SK-N-SH (cell line): ENCODE measurements around the gene C1QTNF2. TPM values are rescaled to one million over a fixed set of nuclear protein-coding genes. Genes with fewer than 3 reads are reported as not detected.

Experiments used
- CTCF ChIA-PET: fragments of 300-600, 350-600 bp; formaldehyde crosslinking; extraction: SDS; loops from one replicate; lab custom pipeline; 2021; lab: Yijun Ruan, JAX
- POLR2A ChIA-PET: fragments of 350-600 bp; sonication (Branson Sonifier 250); formaldehyde crosslinking; extraction: SDS; loops from one replicate; lab custom pipeline; 2020; ENCODE audit warnings: antibody characterized with exemption, inconsistent platforms; lab: Yijun Ruan, JAX
- DNase-seq: peaks from one replicate; pipeline ENCODE4 v3.0.0; 2012
- H2AFZ ChIP-seq: fragments of 200-600 bp; sonication (generic); 2 replicates; pipeline ENCODE4 v1.8.1; 2016; ENCODE audit warnings: antibody characterized with exemption, mild to moderate bottlenecking, low read depth
- H3F3A ChIP-seq: fragments of 200-600 bp; sonication (generic); replicated peaks from 2 replicates; pipeline ENCODE3; 2016; ENCODE audit warnings: antibody characterized with exemption, mild to moderate bottlenecking; ENCODE audit not compliant: insufficient read depth
- H3K27ac ChIP-seq, 2 experiments: fragments of 200-500 bp in 1 of 2; fragments of 200-600 bp in 1 of 2; sonication (Bioruptor generic) in 1 of 2; sonication (generic), shearing (Covaris generic) in 1 of 2; 2 replicates each; pipeline versions ENCODE4 v1.5.1 to v1.6.1; 2014 to 2016; ENCODE audit warnings: low read depth in 2 of 2, inconsistent platforms in 1 of 2, low read length in 1 of 2, mild to moderate bottlenecking in 1 of 2, mixed read lengths in 1 of 2
- H3K27me3 ChIP-seq: fragments of 200-600 bp; sonication (generic), shearing (Covaris generic); 2 replicates; pipeline ENCODE4 v1.6.1; 2016; ENCODE audit warnings: mixed run types; ENCODE audit not compliant: insufficient read depth
- H3K36me3 ChIP-seq, 2 experiments: fragments of 200-500 bp in 1 of 2; fragments of 200-600 bp in 1 of 2; sonication (Bioruptor generic) in 1 of 2; sonication (generic) in 1 of 2; replicated peaks in 1 of 2; 2 replicates each; pipeline versions ENCODE3 to v1.5.1; 2014 to 2016; ENCODE audit warnings: low read length in 1 of 2, mild to moderate bottlenecking in 1 of 2; ENCODE audit not compliant: insufficient read depth in 2 of 2, control insufficient read depth in 1 of 2
- H3K4me1 ChIP-seq, 2 experiments: fragments of 200-500 bp in 1 of 2; fragments of 200-600 bp in 1 of 2; sonication (Bioruptor generic) in 1 of 2; sonication (generic), shearing (Covaris generic) in 1 of 2; 2 replicates each; pipeline versions ENCODE4 v1.5.1 to v1.6.1; 2014 to 2016; ENCODE audit warnings: low read depth in 1 of 2, low read length in 1 of 2, mixed run types in 1 of 2; ENCODE audit not compliant: insufficient read depth in 2 of 2, control insufficient read depth in 1 of 2
- H3K4me2 ChIP-seq: fragments of 200-600 bp; sonication (generic), shearing (Covaris generic); 2 replicates; pipeline ENCODE4 v1.6.1; 2017; ENCODE audit warnings: mixed run types
- H3K4me3 ChIP-seq, 2 experiments: fragments of 200-500 bp in 1 of 2; fragments of 200-600 bp in 1 of 2; sonication (Bioruptor generic) in 1 of 2; sonication (generic), shearing (Covaris generic) in 1 of 2; 2 replicates each; pipeline versions ENCODE4 v1.5.1 to v1.8.1; 2014 to 2016; ENCODE audit warnings: low read depth in 2 of 2, inconsistent platforms in 1 of 2, low read length in 1 of 2, mild to moderate bottlenecking in 1 of 2, mixed read lengths in 1 of 2, moderate library complexity in 1 of 2
- H3K79me2 ChIP-seq: fragments of 200-600 bp; sonication (generic); 2 replicates; pipeline ENCODE4 v1.8.1; 2017; ENCODE audit warnings: mild to moderate bottlenecking; ENCODE audit not compliant: insufficient read depth
- H3K9ac ChIP-seq: fragments of 200-600 bp; sonication (generic); 2 replicates; pipeline ENCODE4 v1.6.1; 2017; ENCODE audit warnings: mixed run types
- H3K9me2 ChIP-seq: fragments of 200-600 bp; sonication (generic); 2 replicates; pipeline ENCODE4 v1.6.1; 2017; ENCODE audit warnings: mixed run types
- H3K9me3 ChIP-seq: fragments of 200-600 bp; sonication (generic); 2 replicates; pipeline ENCODE4 v1.6.1; 2017; ENCODE audit warnings: mixed run types, mild to moderate bottlenecking, moderate library complexity
- H4K20me1 ChIP-seq: fragments of 200-600 bp; sonication (generic); 2 replicates; pipeline ENCODE4 v1.6.1; 2017; ENCODE audit warnings: mild to moderate bottlenecking, mixed run types; ENCODE audit not compliant: insufficient read depth
- CHD2 ChIP-seq: fragments of 150-350 bp; IDR thresholded peaks from 2 replicates; pipeline ENCODE4 v1.6.1; 2018; ENCODE audit warnings: low read length; ENCODE audit not compliant: partially characterized antibody
- ELF1 ChIP-seq: IDR thresholded peaks from 2 replicates; pipeline ENCODE4 v1.4.0; 2012
- EP300 ChIP-seq, 2 experiments: IDR thresholded peaks; 2 replicates each; pipeline versions ENCODE4 v1.4.0 to v1.6.1; 2012; ENCODE audit warnings: borderline replicate concordance in 1 of 2, low read depth in 1 of 2, low read length in 1 of 2
- GATA2 ChIP-seq: sonication (generic); formaldehyde crosslinking; IDR thresholded peaks from 2 replicates; pipeline ENCODE4 v1.5.0; 2020; ENCODE audit warnings: mild to moderate bottlenecking, missing genetic modification reagents
- IRF3 ChIP-seq: fragments of 150-350 bp; IDR thresholded peaks from 2 replicates; pipeline ENCODE4 v1.6.1; 2016; ENCODE audit warnings: mild to moderate bottlenecking, low read depth, low read length
- MXI1 ChIP-seq: IDR thresholded peaks from 2 replicates; pipeline ENCODE4 v1.6.1; 2012; ENCODE audit warnings: mild to moderate bottlenecking, low read depth, low read length, improper control_type of control experiment
- NRF1 ChIP-seq: IDR thresholded peaks from 2 replicates; pipeline ENCODE4 v1.6.1; 2012; ENCODE audit warnings: low read depth, mild to moderate bottlenecking, low read length
- POLR2AphosphoS5 ChIP-seq: IDR thresholded peaks from 2 replicates; pipeline ENCODE4 v1.6.1; 2012; ENCODE audit warnings: low read depth, low read length
- RAD21 ChIP-seq: IDR thresholded peaks from 2 replicates; pipeline ENCODE4 v1.6.1; 2012; ENCODE audit warnings: mild to moderate bottlenecking, low read length
- RCOR1 ChIP-seq: fragments of 150-350 bp; IDR thresholded peaks from 2 replicates; pipeline ENCODE4 v1.6.1; 2017; ENCODE audit warnings: antibody characterized with exemption, low read length
- TEAD4 ChIP-seq: IDR thresholded peaks from 2 replicates; pipeline ENCODE4 v1.4.0; 2012; ENCODE audit warnings: mild to moderate bottlenecking, borderline replicate concordance; ENCODE audit not compliant: insufficient read depth
- ZBTB33 ChIP-seq: IDR thresholded peaks from 2 replicates; pipeline ENCODE4 v1.4.0; 2012; ENCODE audit warnings: low read depth, borderline replicate concordance
- WGBS: methylation state at CpG from one replicate; pipeline ENCODE4 v1.1.6; 2017; ENCODE audit warnings: low lambda C conversion rate; 5-methylcytosine and 5-hydroxymethylcytosine counted together
- polyA plus RNA-seq, 3 experiments: library from polyadenylated mRNA; depleted of rRNA; stranded (reverse); fragments of >200 nt; gene quantifications; 2 replicates each; pipeline ENCODE4 v1.2.3, GENCODE V29; 2012
- TF ChIP-seq, protein P1 (sequence below): IDR thresholded peaks from 2 replicates; pipeline ENCODE4 v1.4.0; 2012; ENCODE audit warnings: low read depth
- TF ChIP-seq, protein P2 (sequence below): IDR thresholded peaks from 2 replicates; pipeline ENCODE4 v1.6.1; 2012; ENCODE audit warnings: mild to moderate bottlenecking, low read depth, low read length, moderate library complexity

C1QTNF2 gene
- polyA plus RNA-seq, 1 of the 3 experiments (the other 2 are of a cell fraction) = 0.67 TPM

DNA sequence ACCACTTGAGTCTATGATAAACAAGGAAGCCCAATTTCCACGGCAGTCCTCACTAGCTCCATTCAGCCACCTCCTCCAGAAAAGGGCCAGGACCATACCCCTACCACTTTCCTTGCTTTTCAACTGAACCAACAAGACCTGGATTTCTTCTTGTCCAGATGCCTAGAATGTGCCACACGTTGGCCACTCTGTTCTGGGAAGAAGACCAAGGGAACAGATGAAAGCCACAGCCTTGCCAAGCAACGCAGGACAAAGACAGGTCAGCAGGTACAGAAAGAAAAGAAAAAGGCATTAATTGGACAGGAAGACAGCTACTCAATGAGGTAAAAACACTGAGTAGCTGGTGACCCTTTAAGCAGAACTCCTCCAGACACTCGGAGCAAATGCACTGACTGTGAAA is 60.3 kb downstream of the C1QTNF2 start:
- H2AFZ ChIP-seq = no peak overlapping the region
- DNase-seq = no peak
- H3K9ac ChIP-seq = no peak overlapping the region
- H3F3A ChIP-seq = no peaks in the 10 kb centered on the region
- H3K9me2 ChIP-seq = no peaks in the 10 kb centered on the region
- H3K79me2 ChIP-seq = peaks cover 58% of the 10 kb centered on the region; the same call in 1 of the 2 replicates
- no peak for TF ChIP-seq TEAD4
- TF ChIP-seq EP300 (IDR thresholded peaks at IDR 0.05; ENCODE audit: borderline replicate concordance in 1 of 2, low read depth in 1 of 2, low read length in 1 of 2) = no peak
- no peak for TF ChIP-seq RCOR1
- no peak for TF ChIP-seq ZBTB33
- TF ChIP-seq IRF3 = no peak
- no peak for TF ChIP-seq CHD2
- TF ChIP-seq, protein P1, sequence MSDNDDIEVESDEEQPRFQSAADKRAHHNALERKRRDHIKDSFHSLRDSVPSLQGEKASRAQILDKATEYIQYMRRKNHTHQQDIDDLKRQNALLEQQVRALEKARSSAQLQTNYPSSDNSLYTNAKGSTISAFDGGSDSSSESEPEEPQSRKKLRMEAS = no peak
- no peak for TF ChIP-seq ELF1
- no peak for TF ChIP-seq POLR2AphosphoS5
- TF ChIP-seq RAD21 = no peak
- TF ChIP-seq MXI1 = no peak
- TF ChIP-seq GATA2 (CRISPR knock-in tag) = no peak
- no peak for TF ChIP-seq NRF1
- TF ChIP-seq, protein P2, sequence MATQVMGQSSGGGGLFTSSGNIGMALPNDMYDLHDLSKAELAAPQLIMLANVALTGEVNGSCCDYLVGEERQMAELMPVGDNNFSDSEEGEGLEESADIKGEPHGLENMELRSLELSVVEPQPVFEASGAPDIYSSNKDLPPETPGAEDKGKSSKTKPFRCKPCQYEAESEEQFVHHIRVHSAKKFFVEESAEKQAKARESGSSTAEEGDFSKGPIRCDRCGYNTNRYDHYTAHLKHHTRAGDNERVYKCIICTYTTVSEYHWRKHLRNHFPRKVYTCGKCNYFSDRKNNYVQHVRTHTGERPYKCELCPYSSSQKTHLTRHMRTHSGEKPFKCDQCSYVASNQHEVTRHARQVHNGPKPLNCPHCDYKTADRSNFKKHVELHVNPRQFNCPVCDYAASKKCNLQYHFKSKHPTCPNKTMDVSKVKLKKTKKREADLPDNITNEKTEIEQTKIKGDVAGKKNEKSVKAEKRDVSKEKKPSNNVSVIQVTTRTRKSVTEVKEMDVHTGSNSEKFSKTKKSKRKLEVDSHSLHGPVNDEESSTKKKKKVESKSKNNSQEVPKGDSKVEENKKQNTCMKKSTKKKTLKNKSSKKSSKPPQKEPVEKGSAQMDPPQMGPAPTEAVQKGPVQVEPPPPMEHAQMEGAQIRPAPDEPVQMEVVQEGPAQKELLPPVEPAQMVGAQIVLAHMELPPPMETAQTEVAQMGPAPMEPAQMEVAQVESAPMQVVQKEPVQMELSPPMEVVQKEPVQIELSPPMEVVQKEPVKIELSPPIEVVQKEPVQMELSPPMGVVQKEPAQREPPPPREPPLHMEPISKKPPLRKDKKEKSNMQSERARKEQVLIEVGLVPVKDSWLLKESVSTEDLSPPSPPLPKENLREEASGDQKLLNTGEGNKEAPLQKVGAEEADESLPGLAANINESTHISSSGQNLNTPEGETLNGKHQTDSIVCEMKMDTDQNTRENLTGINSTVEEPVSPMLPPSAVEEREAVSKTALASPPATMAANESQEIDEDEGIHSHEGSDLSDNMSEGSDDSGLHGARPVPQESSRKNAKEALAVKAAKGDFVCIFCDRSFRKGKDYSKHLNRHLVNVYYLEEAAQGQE = no peak
- no peaks in the 10 kb centered on the region for H3K9me3 ChIP-seq
- ChIA-PET CTCF (no interaction called here), POLR2A (no interaction called here)
- no peak overlapping the region for H3K27ac ChIP-seq
- H4K20me1 ChIP-seq = no peaks in the 10 kb centered on the region
- 95% methylated on average over 4 of the region's 4 CpGs for WGBS
- 0 out of 2 replicates have a peak overlapping the region, but pooled peaks have one; percentile 85 for H3K4me2 ChIP-seq
- peaks cover 5 to 20% of the 10 kb centered on the region in 2 experiments for H3K36me3 ChIP-seq
- H3K4me3 ChIP-seq = no peak overlapping the region
- no peaks in the 10 kb centered on the region for H3K27me3 ChIP-seq
- peaks cover 0 to 13% of the 10 kb centered on the region in 2 experiments; a peak in 2 of 4 replicates for H3K4me1 ChIP-seq
